HEK293 (cell line): Measurements from ENCODE around the gene FSTL4.

Experiments
- CTCF ChIP-seq: fragments of 450-650 bp; formaldehyde crosslinking; IDR thresholded peaks from 2 replicates; pipeline ENCODE4 v1.5.1; 2016; ENCODE audit warnings: missing biosample characterization, missing genetic modification characterization
- HOXA7 ChIP-seq: sonication (generic); formaldehyde crosslinking; IDR thresholded peaks from 2 replicates; pipeline ENCODE4 v1.8.1; 2022; ENCODE audit warnings: missing genetic modification reagents, borderline replicate concordance
- KLF16 ChIP-seq: fragments of 450-650 bp; formaldehyde crosslinking; IDR thresholded peaks from 2 replicates; pipeline ENCODE4 v1.5.1; 2017; ENCODE audit warnings: missing biosample characterization, missing genetic modification characterization
- PBX3 ChIP-seq: sonication (generic); formaldehyde crosslinking; IDR thresholded peaks from 2 replicates; pipeline ENCODE4 v1.8.1; 2022; ENCODE audit warnings: mild to moderate bottlenecking, moderate library complexity, missing genetic modification reagents
- ZNF19 ChIP-seq: fragments of 450-650 bp; formaldehyde crosslinking; IDR thresholded peaks from 2 replicates; pipeline ENCODE4; 2016; ENCODE audit warnings: missing biosample characterization, missing genetic modification characterization, low read depth
- ZNF37A ChIP-seq: fragments of 450-650 bp; IDR thresholded peaks from 2 replicates; pipeline ENCODE4 v1.5.1; 2018; ENCODE audit warnings: missing biosample characterization, missing genetic modification characterization

GRCh38 chr5:133429046-133429445 lies 183.3 kb downstream of the FSTL4 start:
- TF ChIP-seq CTCF (tag by site-specific recombination) (no peak), PBX3 (CRISPR knock-in tag) (no peak), ZNF37A (tag by site-specific recombination) (no peak), HOXA7 (CRISPR knock-in tag) (no peak), KLF16 (no peak), ZNF19 (tag by site-specific recombination) (no peak)
